Measurements from ENCODE around the gene VSX1.

VSX1 gene

DNA sequence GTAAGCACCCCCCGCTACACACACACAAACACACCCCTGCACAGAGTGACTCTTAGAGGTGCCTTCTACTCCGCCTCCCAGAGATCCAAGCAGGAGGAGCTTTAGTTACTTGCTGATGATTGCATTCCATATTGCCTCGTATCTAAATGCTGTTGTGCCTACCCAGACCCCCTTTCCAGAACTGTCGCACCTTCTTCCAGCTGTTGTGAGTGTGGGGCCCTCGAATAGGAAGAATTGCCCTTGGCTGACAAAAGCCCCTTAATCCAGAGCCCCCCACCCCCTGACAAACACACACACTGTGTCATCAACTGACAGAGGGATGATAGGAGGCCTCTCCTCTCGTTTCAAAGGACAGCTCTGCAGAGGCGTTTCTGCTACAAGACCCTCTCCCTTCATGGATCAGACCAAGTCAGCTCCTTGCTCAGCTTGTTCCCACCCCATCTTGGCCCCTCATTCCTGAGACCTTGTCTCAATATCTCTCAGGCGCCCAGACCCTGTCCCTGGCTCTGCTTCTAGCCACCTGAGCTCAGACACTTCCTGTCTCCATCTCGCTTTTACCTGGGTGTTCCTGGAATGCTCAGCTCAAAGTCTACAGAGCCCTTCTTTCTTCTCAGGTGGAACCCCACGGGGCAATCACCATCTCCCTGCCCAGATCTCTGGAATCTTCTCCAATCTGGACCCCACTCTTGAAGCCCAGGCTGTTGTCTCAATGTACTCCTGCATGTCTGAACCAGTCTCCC is 4.0 kb upstream of the VSX1 start:
- DNase-seq = no peak

GRCh38 chr20:25084626-25085187 is 2.8 kb upstream of the VSX1 start:
- no peak for DNase-seq

DNA sequence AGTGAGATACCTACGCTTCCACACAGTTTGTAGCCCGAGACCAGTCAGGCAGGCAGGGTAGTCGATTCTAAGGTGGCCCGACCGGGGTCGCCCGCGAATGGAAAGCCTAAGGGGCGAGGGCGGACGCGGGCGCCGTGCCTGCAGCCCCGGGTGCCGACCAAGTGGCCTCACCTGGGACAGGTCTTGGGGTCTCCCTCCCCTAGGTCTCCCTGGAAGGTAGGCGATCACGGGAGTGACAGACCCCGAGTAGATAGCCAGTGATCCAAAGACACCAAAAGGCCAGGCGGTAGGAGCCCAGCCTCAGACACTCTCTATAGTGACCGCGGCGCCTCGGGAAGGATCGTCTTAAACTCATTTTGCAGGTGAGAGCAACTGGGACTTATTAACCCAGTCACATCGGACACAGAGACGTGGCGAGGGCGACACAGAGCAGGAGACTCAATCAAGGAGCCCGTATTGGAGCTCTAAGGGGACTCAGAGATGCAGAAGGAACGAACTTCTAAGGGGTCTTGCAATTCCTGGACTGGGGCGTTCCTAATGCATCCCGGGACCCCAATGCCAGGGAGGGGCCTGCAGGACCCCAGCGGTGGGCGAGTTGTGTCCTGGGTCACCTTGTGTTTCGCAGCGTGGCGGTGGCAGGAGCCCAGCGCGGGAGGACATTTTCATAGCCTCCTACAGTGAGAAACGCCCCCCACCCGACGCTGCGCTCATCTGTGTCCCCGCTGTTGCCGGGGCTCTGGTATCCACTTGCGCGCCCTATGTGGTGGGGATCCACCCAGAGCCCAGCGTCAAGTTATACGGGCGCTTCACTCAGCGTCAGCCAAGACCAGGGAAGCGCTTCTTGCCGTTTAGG is 2.1 kb upstream of the VSX1 start:
- DNase-seq = no peak

- no peak for DNase-seq
These were observed 1.3 kb upstream of the VSX1 start for GRCh38 chr20:25083141-25083772.

GRCh38 chr20:25082498-25082873 is 545 bp upstream of the VSX1 start:
- no peak for DNase-seq

GRCh38 chr20:25081065-25081729 is 744 bp downstream of the VSX1 start:
- no peak for DNase-seq

DNA sequence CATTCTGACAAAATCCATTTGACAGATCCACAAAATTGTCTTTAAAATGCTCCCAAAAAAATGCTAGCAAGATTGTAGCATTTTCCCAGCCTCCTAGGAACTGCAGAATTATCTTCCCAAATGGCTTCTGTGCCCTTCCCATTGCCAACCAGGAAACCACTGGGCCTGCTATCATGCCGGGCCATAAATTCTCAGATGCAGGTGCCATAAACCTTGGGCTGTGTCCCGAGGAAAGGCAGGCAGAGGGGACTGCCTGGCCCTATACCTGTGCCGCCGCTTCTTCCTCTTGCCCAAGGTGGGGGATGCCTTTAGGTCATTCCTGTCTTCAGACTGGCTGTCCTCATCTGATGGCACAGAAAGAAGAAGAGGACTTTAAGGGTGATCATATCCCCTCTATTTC is 2.8 kb downstream of the VSX1 start:
- no peak for DNase-seq

DNA sequence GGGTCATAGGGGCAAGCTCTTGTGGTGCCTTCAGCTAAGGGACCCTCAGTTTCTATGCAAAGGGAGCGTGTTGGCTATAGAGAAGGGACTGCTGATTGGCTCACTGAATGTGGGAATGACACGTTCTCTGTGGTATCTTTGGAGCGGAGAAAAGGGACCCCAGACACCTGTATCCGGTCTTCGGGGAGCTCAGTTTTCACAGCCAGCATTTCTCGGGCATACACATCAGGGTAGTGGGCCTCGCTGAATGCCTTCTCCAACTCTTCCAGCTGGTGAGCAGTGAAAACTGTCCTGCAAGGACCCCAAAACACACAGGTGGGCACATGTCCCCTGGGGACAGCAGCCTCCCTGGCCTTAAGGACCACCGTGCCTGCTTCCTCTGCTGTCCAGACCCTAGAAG is 3.3 kb downstream of the VSX1 start:
- no peak for DNase-seq

DNA sequence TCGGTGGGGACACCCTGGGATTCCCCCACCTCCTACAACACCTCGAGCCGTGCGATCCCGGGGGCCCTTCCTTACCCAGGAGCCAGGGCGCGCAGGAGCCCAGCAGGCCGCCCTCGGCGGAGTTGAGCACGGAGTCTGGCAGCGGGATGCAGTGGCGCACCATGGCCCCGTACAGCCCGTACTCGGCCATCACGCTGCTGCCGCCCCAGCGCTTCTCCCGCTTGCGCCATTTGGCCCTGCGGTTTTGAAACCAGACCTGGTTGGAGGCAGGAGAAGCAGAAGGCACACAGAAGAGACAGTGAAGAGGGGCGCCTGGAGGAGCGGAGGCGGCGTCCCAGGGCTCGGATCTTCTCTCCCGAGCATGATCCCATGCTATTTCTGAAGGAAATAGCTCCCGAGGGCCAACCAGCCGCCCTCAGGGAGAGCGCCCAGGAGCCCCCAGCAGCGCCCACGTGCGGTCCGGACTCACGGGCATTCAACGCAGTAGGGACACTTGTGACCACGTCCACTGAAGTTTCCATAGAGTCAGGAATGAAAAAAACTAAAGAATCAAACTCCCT is 4.3 kb downstream of the VSX1 start:
- no peak for DNase-seq

GRCh38 chr20:25076731-25077609 is 5.0 kb downstream of the VSX1 start:
- peak; percentile 91 for DNase-seq

DNA sequence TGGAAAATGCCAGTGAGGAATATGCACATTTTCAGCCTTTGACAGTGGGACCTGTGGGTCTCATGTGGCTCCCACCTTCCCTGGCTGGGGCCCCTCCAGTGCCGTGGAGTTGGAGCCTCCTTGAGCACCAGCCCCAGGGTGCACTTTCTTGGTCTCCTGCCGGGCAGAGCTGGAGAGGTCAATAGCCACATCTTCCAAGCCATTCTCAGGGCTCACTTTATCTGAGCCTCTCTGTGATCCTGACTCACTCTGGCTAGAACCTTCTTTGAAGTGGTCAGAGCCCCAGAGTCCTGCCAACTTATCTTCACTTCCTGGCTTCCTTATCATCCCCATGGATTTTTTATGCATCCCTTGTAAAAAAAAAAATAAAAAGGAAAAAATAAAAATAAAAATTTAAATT is 5.7 kb downstream of the VSX1 start:
- DNase-seq = no peak

DNA sequence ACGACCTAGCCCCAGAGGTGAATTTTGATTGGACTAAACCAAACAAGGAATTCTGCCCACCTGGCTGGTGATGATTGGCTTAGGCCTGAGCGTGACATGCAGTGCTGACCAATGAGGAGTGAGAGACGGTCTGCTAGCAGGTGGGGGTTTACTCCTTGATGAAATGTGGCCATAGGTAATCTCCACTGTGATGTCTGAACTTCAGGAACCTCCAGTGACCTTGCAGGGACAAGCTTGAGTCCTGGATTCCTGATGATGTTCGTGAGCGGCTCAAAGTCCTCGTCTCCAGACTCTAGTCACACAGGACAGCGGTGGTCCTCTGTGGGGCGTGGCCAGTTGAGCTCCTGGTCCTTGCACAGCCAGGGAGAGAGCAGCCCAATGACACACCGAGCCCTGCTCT is 8.4 kb downstream of the VSX1 start:
- no peak for DNase-seq

- no peak for DNase-seq
These were observed 9.6 kb downstream of the VSX1 start for GRCh38 chr20:25072226-25072811.

DNA sequence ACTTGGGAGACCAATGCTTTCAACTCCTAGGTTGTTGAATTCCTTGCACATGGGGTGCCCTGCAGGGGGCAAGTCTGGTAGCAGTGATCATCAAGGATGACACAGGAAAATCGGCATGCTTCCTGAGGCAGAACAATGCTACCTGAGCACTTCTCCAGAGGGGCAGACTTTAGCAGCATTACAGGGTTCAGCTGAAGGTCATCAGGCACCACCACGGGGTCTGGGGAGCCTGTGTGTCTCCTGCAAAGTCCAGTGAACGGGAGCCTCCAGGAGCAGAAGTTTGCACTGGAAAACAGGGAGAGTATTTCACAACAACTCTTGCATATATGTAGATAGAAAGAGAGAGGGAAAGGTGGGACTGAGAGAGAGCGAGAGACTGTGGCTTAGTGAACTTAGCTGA is 10.2 kb downstream of the VSX1 start:
- DNase-seq = no peak

DNA sequence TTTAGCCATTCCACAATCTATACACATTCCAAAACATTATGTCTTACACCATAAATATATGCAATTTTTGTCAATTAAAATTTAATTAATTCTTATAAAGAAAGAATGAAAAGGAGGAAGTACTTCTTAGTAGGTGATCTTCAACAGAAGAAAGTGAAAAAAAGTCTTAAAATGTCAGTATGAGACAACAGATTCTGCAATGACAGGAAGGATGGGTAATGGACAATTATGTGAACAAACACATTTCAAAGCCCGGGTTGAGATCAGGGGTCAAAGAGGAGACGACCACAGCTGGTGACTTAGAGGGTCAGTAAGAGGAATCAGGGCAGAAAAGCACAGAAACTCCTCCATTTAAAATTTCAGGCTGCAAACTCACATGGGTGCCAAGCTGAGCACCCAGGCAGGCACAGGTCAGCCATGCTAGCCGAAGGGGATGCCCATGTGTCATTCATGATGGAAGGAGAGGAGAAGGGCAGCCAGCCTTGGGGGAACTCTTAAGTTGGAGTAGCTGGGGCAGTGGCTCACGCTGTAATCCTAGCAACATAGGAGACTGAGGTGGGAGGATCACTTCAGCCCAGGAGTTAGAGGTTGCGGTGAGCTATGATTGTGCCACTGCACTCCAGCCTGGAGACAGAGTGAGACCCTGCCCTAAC is 11.0 kb downstream of the VSX1 start:
- DNase-seq = no peak

GRCh38 chr20:25067102-25067987 is 14.6 kb downstream of the VSX1 start:
- no peak for DNase-seq

DNA sequence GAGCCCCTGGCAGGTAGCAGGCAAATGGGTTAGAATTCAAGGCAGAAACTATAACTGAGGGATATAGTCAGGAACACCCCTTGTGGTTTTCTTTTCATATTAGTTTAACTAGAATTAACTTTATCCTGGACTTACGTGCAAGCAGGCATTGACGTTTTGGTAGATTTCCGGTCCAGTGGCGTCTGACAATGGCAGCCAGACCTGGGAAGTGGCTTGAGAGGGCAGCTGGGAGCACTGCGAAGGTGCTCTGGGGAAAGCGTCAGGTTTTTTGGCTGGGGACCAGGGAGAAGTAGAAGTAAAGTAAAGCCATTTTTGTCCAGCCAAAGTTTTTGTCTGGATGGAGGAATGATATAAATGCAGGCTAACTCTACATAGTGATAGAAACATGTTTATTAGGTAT is 15.6 kb downstream of the VSX1 start:
- no peak for DNase-seq

DNA sequence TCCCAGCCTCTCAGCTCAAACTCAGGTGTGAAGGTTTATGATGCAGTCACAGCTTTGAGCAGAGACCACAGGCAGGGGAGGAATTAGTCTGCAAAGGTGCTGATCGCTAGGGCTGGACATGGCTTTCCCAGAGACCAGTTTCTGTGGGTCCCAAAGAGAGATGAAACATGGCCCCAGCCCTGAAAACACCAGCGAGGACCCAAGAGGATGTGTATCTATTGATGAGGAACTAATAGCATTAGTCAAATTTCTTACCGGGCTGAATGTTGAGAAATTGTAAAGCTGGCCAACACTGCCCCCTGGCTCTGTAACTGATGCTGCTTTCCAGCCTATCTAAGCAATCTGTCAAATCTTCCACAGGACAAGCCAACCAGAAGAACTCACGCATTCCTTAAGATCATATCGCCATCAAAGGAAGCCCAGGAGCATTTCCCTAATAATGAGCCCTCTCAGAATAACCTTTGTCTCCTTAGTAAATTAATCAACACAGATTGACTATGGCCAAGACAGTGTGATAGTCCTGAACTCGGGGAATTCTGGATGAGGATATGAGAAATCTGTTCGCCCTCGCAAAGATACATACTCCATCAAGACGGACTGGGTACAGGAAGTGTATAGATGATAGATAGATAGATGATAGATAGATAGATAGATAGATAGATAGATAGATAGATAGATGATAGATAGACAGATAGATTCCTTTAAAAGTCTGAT is 16.2 kb downstream of the VSX1 start:
- DNase-seq = peak; percentile 40

- DNase-seq = no peak
These were observed 16.8 kb downstream of the VSX1 start for GRCh38 chr20:25065072-25065624.

Data from NCI-H2171 (cell line).